Measurements from ENCODE around the gene LSG1.

DNA sequence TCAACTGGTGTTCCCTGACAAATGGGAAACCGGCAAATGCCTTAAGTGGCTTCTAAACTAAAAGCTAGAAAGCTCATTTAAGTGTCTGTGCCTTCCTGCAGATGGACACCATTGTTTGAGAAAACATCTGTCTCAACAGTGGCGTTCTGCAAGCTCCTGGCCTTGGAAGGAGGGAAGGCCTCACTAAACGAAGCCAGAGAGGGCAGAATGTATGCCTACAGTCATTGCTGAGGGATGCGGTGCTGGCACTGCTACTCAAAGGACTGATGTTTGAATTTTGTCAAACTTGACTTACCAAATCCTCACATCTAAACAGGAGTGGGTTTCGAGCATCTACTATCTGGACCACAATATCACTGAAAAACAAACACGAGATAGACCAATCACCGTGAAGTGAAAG, 12.2 kb downstream of the LSG1 start:
- TF ChIP-seq, protein P1, sequence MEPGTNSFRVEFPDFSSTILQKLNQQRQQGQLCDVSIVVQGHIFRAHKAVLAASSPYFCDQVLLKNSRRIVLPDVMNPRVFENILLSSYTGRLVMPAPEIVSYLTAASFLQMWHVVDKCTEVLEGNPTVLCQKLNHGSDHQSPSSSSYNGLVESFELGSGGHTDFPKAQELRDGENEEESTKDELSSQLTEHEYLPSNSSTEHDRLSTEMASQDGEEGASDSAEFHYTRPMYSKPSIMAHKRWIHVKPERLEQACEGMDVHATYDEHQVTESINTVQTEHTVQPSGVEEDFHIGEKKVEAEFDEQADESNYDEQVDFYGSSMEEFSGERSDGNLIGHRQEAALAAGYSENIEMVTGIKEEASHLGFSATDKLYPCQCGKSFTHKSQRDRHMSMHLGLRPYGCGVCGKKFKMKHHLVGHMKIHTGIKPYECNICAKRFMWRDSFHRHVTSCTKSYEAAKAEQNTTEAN (CRISPR knock-in tag; IDR thresholded peaks at IDR 0.05) = no peak
- no peak for TF ChIP-seq CTCF (IDR thresholded peaks at IDR 0.05)
- TF ChIP-seq CREB1 (CRISPR knock-in tag; IDR thresholded peaks at IDR 0.05) = no peak
- no peak for TF ChIP-seq ZNF512 (CRISPR knock-in tag; IDR thresholded peaks at IDR 0.05; ENCODE audit: borderline replicate concordance)
- no peak for TF ChIP-seq SOX15 (CRISPR knock-in tag; IDR thresholded peaks at IDR 0.05)
- TF ChIP-seq, protein P2, sequence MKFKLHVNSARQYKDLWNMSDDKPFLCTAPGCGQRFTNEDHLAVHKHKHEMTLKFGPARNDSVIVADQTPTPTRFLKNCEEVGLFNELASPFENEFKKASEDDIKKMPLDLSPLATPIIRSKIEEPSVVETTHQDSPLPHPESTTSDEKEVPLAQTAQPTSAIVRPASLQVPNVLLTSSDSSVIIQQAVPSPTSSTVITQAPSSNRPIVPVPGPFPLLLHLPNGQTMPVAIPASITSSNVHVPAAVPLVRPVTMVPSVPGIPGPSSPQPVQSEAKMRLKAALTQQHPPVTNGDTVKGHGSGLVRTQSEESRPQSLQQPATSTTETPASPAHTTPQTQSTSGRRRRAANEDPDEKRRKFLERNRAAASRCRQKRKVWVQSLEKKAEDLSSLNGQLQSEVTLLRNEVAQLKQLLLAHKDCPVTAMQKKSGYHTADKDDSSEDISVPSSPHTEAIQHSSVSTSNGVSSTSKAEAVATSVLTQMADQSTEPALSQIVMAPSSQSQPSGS (CRISPR knock-in tag; IDR thresholded peaks at IDR 0.05; ENCODE audit: borderline replicate concordance, low read depth) = no peak
- TF ChIP-seq MAX (CRISPR knock-in tag; IDR thresholded peaks at IDR 0.05) = no peak
- TF ChIP-seq JUN (CRISPR knock-in tag; IDR thresholded peaks at IDR 0.05) = no peak
- TF ChIP-seq NR3C1 (CRISPR knock-in tag; conservative IDR thresholded peaks at IDR 0.05; ENCODE audit: low read depth) = no peak
